SU-DHL-6 (cell line): ENCODE measurements around the gene XCL1.

Experiments used
- H2AFZ ChIP-seq: fragments of 200-600 bp; sonication (generic); 2 replicates; pipeline ENCODE4 v1.6.1; 2014; ENCODE audit warnings: low read depth, mild to moderate bottlenecking, moderate library complexity, mixed read lengths, antibody characterized with exemption, low read length; ENCODE audit not compliant: severe bottlenecking
- H3F3A ChIP-seq: fragments of 200-600 bp; shearing (Covaris generic); 2 replicates; pipeline ENCODE4 v1.6.0; 2016; ENCODE audit warnings: antibody characterized with exemption, mild to moderate bottlenecking; ENCODE audit not compliant: insufficient read depth
- H3K27ac ChIP-seq: fragments of 200-600 bp; sonication (generic); 2 replicates; pipeline ENCODE4 v1.5.1; 2016; ENCODE audit warnings: low read depth, mild to moderate bottlenecking, low read length, moderate library complexity, mixed read lengths
- H3K27me3 ChIP-seq: fragments of 200-600 bp; sonication (generic), shearing (Covaris generic); 2 replicates; pipeline ENCODE4 v1.6.0; 2014; ENCODE audit warnings: mild to moderate bottlenecking, low read length
- H3K36me3 ChIP-seq: fragments of 200-600 bp; sonication (generic); 2 replicates; pipeline ENCODE4 v1.6.1; 2014; ENCODE audit warnings: mild to moderate bottlenecking, low read length, mixed read lengths
- H3K4me2 ChIP-seq: fragments of 300-600, 200-600 bp; shearing (Covaris generic), sonication (generic); 2 replicates; pipeline ENCODE4 v1.6.0; 2014; ENCODE audit warnings: low read length, low read depth, mild to moderate bottlenecking; ENCODE audit not compliant: poor library complexity, severe bottlenecking
- H3K4me3 ChIP-seq: fragments of 200-600 bp; sonication (generic); 2 replicates; pipeline ENCODE4 v1.5.1; 2014; ENCODE audit warnings: antibody characterized with exemption, low read length, mild to moderate bottlenecking, mixed read lengths; ENCODE audit not compliant: insufficient read depth, poor library complexity, severe bottlenecking
- H3K79me2 ChIP-seq: fragments of 200-600 bp; sonication (generic); 2 replicates; pipeline ENCODE4 v1.6.1; 2014; ENCODE audit warnings: mild to moderate bottlenecking, low read length, moderate library complexity; ENCODE audit not compliant: insufficient read depth
- H3K9ac ChIP-seq: fragments of 200-600 bp; sonication (generic); 2 replicates; pipeline ENCODE4 v1.7.0; 2014; ENCODE audit warnings: mild to moderate bottlenecking, low read length
- H3K9me2 ChIP-seq: fragments of 200-600 bp; sonication (generic); replicated peaks from 2 replicates; pipeline ENCODE4 v1.6.1; 2014; ENCODE audit warnings: low read length; ENCODE audit not compliant: insufficient read depth
- H3K9me3 ChIP-seq: fragments of 200-600 bp; sonication (generic); 2 replicates; pipeline ENCODE4 v1.6.1; 2014; ENCODE audit warnings: low read length, mixed read lengths; ENCODE audit not compliant: insufficient read depth
- H4K20me1 ChIP-seq: fragments of 200-600 bp; sonication (generic); 2 replicates; pipeline ENCODE4 v1.6.1; 2014; ENCODE audit warnings: low read depth, mild to moderate bottlenecking, antibody characterized with exemption, low read length, moderate library complexity, mixed read lengths
- CTCF ChIP-seq: fragments of 200-600 bp; sonication (generic); IDR thresholded peaks from one replicate; pipeline ENCODE4 v1.5.1; 2017; ENCODE audit warnings: antibody characterized with exemption, mild to moderate bottlenecking, low read length, moderate library complexity; ENCODE audit not compliant: insufficient read depth, poor library complexity, severe bottlenecking
- EZH2phosphoT487 ChIP-seq: fragments of 200-600 bp; sonication (generic), shearing (Covaris generic); conservative IDR thresholded peaks from 2 replicates; pipeline ENCODE4 v1.6.1; 2018; ENCODE audit warnings: mild to moderate bottlenecking, antibody characterized with exemption, low read length, moderate library complexity, mixed read lengths

XCL1 gene

GRCh38 chr1:168585191-168585590, 8.8 kb downstream of the XCL1 start:
- Histone ChIP-seq H3K27ac (no peak overlapping the region), H3F3A (no peaks in the 10 kb centered on the region), H3K36me3 (no peaks in the 10 kb centered on the region), H3K4me2 (no peak overlapping the region), H4K20me1 (no peaks in the 10 kb centered on the region), H3K27me3 (no peaks in the 10 kb centered on the region), H3K9me2 (no peaks in the 10 kb centered on the region), H3K9me3 (no peaks in the 10 kb centered on the region), H3K79me2 (no peaks in the 10 kb centered on the region), H3K9ac (no peak overlapping the region), H2AFZ (no peak overlapping the region), H3K4me3 (no peak overlapping the region)
- TF ChIP-seq EZH2phosphoT487 (no peak), CTCF (no peak)

DNA sequence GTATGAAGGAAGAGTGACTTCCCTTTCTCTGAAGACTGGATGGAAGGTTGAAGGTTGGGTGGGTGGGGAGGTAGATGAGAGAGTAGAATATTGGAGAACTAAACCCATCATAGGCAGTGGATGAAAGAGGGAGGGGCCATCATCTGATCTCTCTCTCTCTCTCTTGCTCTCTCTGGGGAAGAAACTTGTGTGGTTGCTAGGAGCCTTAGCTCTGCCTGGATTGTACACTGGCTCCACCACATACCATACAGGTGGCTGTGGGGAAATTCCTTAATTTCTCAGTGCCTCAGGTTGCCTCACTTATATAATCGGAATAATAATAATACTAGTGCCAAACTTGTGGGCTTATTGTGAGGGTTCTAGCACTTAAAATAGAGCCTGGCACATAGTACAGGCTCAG, 9.5 kb downstream of the XCL1 start:
- H3K79me2 ChIP-seq: no peaks in the 10 kb centered on the region
- TF ChIP-seq EZH2phosphoT487 (no peak), CTCF (no peak)
- no peaks in the 10 kb centered on the region for H4K20me1 ChIP-seq
- H3F3A ChIP-seq: no peaks in the 10 kb centered on the region
- no peak overlapping the region for H3K4me3 ChIP-seq
- no peaks in the 10 kb centered on the region for H3K9me2 ChIP-seq
- H3K27me3 ChIP-seq: no peaks in the 10 kb centered on the region
- no peaks in the 10 kb centered on the region for H3K36me3 ChIP-seq
- no peak overlapping the region for H2AFZ ChIP-seq
- H3K9me3 ChIP-seq: no peaks in the 10 kb centered on the region
- no peak overlapping the region for H3K27ac ChIP-seq
- no peak overlapping the region for H3K4me2 ChIP-seq
- H3K9ac ChIP-seq: no peak overlapping the region

DNA sequence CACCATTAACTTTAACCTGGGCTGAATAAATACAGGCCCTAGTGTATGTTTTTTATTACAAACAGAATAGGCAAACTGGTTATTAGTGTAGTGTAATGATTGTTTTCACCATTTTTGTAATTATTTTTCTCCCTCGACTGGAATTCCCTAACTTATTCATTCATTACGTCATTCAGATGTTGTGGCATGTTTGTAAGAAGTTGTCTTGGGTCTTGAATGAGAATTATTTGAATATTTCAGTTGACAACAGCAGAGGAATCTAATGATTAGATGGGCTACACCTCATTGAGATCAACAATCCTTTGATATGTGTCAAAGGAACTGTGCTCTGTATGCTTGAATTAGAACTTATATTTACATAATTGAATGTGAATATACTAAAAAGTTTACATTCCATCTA, 12.8 kb downstream of the XCL1 start:
- Histone ChIP-seq H3F3A (no peaks in the 10 kb centered on the region), H2AFZ (no peak overlapping the region), H3K4me3 (no peak overlapping the region), H3K4me2 (no peak overlapping the region), H3K79me2 (no peaks in the 10 kb centered on the region), H3K27ac (no peak overlapping the region), H3K9me3 (no peaks in the 10 kb centered on the region), H3K27me3 (no peaks in the 10 kb centered on the region), H3K36me3 (no peaks in the 10 kb centered on the region), H3K9ac (no peak overlapping the region), H3K9me2 (no peaks in the 10 kb centered on the region), H4K20me1 (no peaks in the 10 kb centered on the region)
- no peak for TF ChIP-seq CTCF
- no peak for TF ChIP-seq EZH2phosphoT487

DNA sequence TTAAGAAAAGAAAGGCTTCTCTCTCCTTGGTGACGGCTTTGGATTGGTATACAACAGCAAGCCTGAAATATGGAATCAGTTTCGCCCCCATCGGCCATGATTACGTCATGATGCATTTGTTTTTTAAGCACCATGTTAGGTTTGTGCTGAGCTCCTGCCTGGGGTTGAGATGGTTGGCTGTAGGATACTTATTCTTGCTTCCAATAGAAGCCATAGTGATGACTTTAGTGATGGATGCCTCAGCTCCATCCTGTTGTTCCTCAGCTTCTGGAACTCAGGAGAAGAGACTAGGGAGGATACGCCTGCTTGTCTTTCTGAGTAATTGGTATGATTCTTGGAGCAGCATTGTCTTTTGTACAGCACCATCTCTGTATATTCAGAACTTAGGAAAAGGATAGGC, 14.7 kb downstream of the XCL1 start:
- Histone ChIP-seq H3K36me3 (no peaks in the 10 kb centered on the region), H3K4me2 (no peak overlapping the region), H3K79me2 (no peaks in the 10 kb centered on the region), H3K9me3 (no peaks in the 10 kb centered on the region), H3K9ac (no peak overlapping the region), H3F3A (no peaks in the 10 kb centered on the region), H3K27me3 (no peaks in the 10 kb centered on the region), H2AFZ (no peak overlapping the region), H3K27ac (no peak overlapping the region), H3K4me3 (no peak overlapping the region), H3K9me2 (no peaks in the 10 kb centered on the region), H4K20me1 (no peaks in the 10 kb centered on the region)
- no peak for TF ChIP-seq EZH2phosphoT487
- TF ChIP-seq CTCF: no peak
